Right hindlimb (tissue), 1 donor: ENCODE data around the gene PSMG3.
A peak's percentile ranks its signal among the peaks of the same experiment; 100 is the strongest.
"Not testable (repeated sequence)": the region's sequence is repeated elsewhere in the genome, so short reads cannot be mapped to it uniquely, and the experiment has no call there.

Experiments
- DNase-seq: peaks from one replicate; pipeline ENCODE4 v3.0.0-alpha.2; 2018

Gene PSMG3

GRCh38 chr7:1596181-1597043 is 26.6 kb upstream of the PSMG3 start:
- no peak for DNase-seq

- DNase-seq: no peak
Measured at GRCh38 chr7:1595636-1596035, 25.8 kb upstream of the PSMG3 start.

- DNase-seq: no peak
Measured at GRCh38 chr7:1595027-1595426, 25.2 kb upstream of the PSMG3 start.

GRCh38 chr7:1593904-1594421 is 24.1 kb upstream of the PSMG3 start:
- no peak for DNase-seq

GRCh38 chr7:1593091-1593866 is 23.4 kb upstream of the PSMG3 start:
- no peak for DNase-seq

- DNase-seq: no peak
Measured at GRCh38 chr7:1592299-1592871, 22.6 kb upstream of the PSMG3 start.

GRCh38 chr7:1591876-1592275 is 22.0 kb upstream of the PSMG3 start:
- DNase-seq: no peak

GRCh38 chr7:1591396-1591795 is 21.6 kb upstream of the PSMG3 start:
- DNase-seq: no peak

- DNase-seq: no peak
Measured at GRCh38 chr7:1590887-1591286, 21.1 kb upstream of the PSMG3 start.

GRCh38 chr7:1590476-1590875 is 20.6 kb upstream of the PSMG3 start:
- DNase-seq: no peak

GRCh38 chr7:1588978-1589377 is 19.1 kb upstream of the PSMG3 start:
- no peak for DNase-seq

GRCh38 chr7:1587738-1588137 is 17.9 kb upstream of the PSMG3 start:
- no peak for DNase-seq

- DNase-seq: no peak
Measured at GRCh38 chr7:1586827-1587705, 17.2 kb upstream of the PSMG3 start.

- DNase-seq: no peak
Measured at GRCh38 chr7:1586126-1586826, 16.4 kb upstream of the PSMG3 start.

GRCh38 chr7:1585142-1585981 is 15.5 kb upstream of the PSMG3 start:
- DNase-seq: no peak

GRCh38 chr7:1584700-1585099 is 14.9 kb upstream of the PSMG3 start:
- DNase-seq: no peak

- not testable (repeated sequence) for DNase-seq
Measured at GRCh38 chr7:1583241-1583930, 13.6 kb upstream of the PSMG3 start.

GRCh38 chr7:1580422-1581030 is 10.7 kb upstream of the PSMG3 start:
- no peak for DNase-seq

- DNase-seq: peak; percentile 81
Measured at GRCh38 chr7:1579481-1580421, 9.9 kb upstream of the PSMG3 start.
